GM12864 (cell line): ENCODE data around the gene ZNF215.
A peak's percentile ranks its signal among the peaks of the same experiment; 100 is the strongest.
"Not testable (repeated sequence)": the region's sequence is repeated elsewhere in the genome, so short reads cannot be mapped to it uniquely, and the experiment has no call there.

Experiments
- DNase-seq: peaks from one replicate; pipeline ENCODE4 v3.0.0-alpha.2; 2011; ENCODE audit warnings: low read depth
- H3K4me3 ChIP-seq: 2 replicates; pipeline ENCODE4 v1.5.1; 2011; ENCODE audit warnings: mild to moderate bottlenecking, low read depth, low read length, control low read depth
- CTCF ChIP-seq: IDR thresholded peaks from 2 replicates; pipeline ENCODE4 v1.5.1; 2011; ENCODE audit warnings: low read depth, mild to moderate bottlenecking, moderate library complexity, low read length, control low read depth, inconsistent platforms; ENCODE audit errors: missing control alignments

ZNF215 gene

GRCh38 chr11:6931146-6931713 lies 5.0 kb downstream of the ZNF215 start:
- no peak for TF ChIP-seq CTCF
- H3K4me3 ChIP-seq = no peak overlapping the region
- DNase-seq = no peak

- TF ChIP-seq CTCF = no peak
- no peak for DNase-seq
- H3K4me3 ChIP-seq = no peak overlapping the region
Observed at GRCh38 chr11:6932145-6932544, 5.9 kb downstream of the ZNF215 start.

- no peak for TF ChIP-seq CTCF
- DNase-seq = no peak
- no peak overlapping the region for H3K4me3 ChIP-seq
Observed at GRCh38 chr11:6941970-6942369, 15.7 kb downstream of the ZNF215 start.

- TF ChIP-seq CTCF = no peak
- H3K4me3 ChIP-seq = no peak overlapping the region
- DNase-seq = no peak
Observed at GRCh38 chr11:6943131-6943530, 16.9 kb downstream of the ZNF215 start.

- not testable (repeated sequence) for DNase-seq, H3K4me3 ChIP-seq
Observed at GRCh38 chr11:6954248-6954647, 28.0 kb downstream of the ZNF215 start.

- no peak for DNase-seq
- no peak overlapping the region for H3K4me3 ChIP-seq
- no peak for TF ChIP-seq CTCF
Observed at GRCh38 chr11:6962141-6962540, 35.9 kb downstream of the ZNF215 start.

- no peak for TF ChIP-seq CTCF
- no peak overlapping the region for H3K4me3 ChIP-seq
- peak; percentile 22 for DNase-seq
Observed at GRCh38 chr11:6962673-6963072, 36.4 kb downstream of the ZNF215 start.

GRCh38 chr11:6968816-6969215 lies 42.6 kb downstream of the ZNF215 start:
- DNase-seq = no peak
- no peak for TF ChIP-seq CTCF
- no peak overlapping the region for H3K4me3 ChIP-seq

- H3K4me3 ChIP-seq, DNase-seq: not testable (repeated sequence)
Observed at GRCh38 chr11:6969854-6970253, 43.6 kb downstream of the ZNF215 start.
